ENCODE data around the gene GRIA4. TPM values are rescaled to one million over a fixed set of nuclear protein-coding genes. Genes with fewer than 3 reads are reported as not detected.
A peak's percentile ranks its signal among the peaks of the same experiment; 100 is the strongest.

The GRIA4 gene
- total and polyA plus RNA-seq, 2 of the 13 experiments (the other 11 are each of a cell fraction or from before 2014, with no cell fraction given), result not detected

DNA sequence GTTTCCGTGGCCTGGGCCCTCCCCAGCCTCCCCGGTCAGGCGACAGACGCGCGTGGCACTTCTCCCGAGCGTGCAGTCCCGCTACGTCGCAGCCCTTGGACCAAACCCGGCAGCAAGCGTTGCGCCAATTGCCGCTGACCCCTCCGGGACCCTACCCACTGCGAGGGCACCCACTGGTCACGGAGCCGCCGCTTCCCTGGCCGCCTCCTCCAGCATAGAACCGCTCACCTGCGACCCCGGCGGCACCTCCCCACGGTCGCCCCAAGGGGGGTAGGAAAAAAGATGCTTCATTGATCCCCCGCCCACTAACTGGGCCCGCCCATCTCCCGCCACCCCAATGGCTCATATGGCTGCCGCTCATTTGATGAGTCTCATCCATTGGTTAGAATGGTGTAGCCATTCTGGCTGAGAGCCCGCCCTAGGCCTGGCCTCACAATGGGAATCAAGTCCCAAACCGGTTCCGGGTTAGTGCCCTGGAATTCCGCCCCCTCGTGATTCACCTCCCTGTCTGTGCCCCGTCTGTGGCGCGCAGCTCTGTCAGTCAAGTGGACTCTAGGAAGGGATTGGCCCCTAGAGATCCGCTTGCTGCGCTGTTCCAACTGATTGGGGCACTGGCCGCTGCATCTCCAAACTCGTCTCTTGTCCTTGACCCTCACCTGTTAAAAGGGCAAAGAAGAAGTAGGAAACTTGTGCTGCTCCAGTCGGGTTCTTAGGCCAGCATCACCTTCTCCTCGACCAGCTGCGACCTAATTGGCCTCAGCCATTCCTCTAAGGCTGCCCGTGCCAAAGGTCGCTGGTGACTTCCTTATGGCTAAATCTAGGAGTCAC, 412.3 kb downstream of the GRIA4 start, which contains the start of gene MSANTD4 (continued):
- TF ChIP-seq MYNN (CRISPR knock-in tag; IDR thresholded peaks at IDR 0.05; ENCODE audit: low read depth) (no peak), HNRNPK (IDR thresholded peaks at IDR 0.05; ENCODE audit: low read depth, low read length, poor library complexity, severe bottlenecking) (no peak), ADNP (CRISPR knock-in tag; IDR thresholded peaks at IDR 0.05) (no peak), CTCF (CRISPR knock-in tag; IDR thresholded peaks at IDR 0.05) (0 out of 2 replicates have a peak, but pooled peaks have one; percentile 7), SP5 (CRISPR knock-in tag; IDR thresholded peaks at IDR 0.05; ENCODE audit: borderline replicate concordance, low read depth) (peak; percentile 11; the same call in 1 of the 2 replicates)

- H3K9me3 ChIP-seq (ENCODE audit: low read length), result no peaks in the 10 kb centered on the region
- POLR2A ChIA-PET, result interaction anchor here (1.6 kb wide), 1 partner anchor 54 kb away, joined by 9 read pairs; the partner anchor contains the start of genes AASDHPPT and KBTBD3
Observed at GRCh38 chr11:106022795-106023275, 413.0 kb downstream of the GRIA4 start.

More at GRCh38 chr11:106022795-106023275, 413.0 kb downstream of the GRIA4 start:
- CTCF ChIA-PET (ENCODE audit: low intra/inter-chr PET ratio, low total read pairs), result no interaction called here
- peak overlapping the region; percentile 85 for H2AFZ ChIP-seq (ENCODE audit: low read length)
- H3K36me3 ChIP-seq (replicated peaks in 1 of 2; ENCODE audit: control insufficient read depth in 1 of 2, insufficient read depth in 2 of 2, low read length in 2 of 2), result no peaks in the 10 kb centered on the region
- peaks cover 9% of the 10 kb centered on the region for H3K79me2 ChIP-seq (ENCODE audit: insufficient read depth, low read length)
- H3K4me3 ChIP-seq (replicated peaks in 1 of 3; ENCODE audit: insufficient read depth in 1 of 3, low read depth in 2 of 3, low read length in 3 of 3), result peak overlapping the region; percentile 48 to 74 (median 73); a peak in 5 of 6 replicates
- 61% methylated on average over 7 of the region's 7 CpGs for WGBS (ENCODE audit: low lambda C conversion rate)
- H3K27me3 ChIP-seq (ENCODE audit: control insufficient read depth in 1 of 2, insufficient read depth in 2 of 2, low read length in 2 of 2), result no peaks in the 10 kb centered on the region
- no peak for ATAC-seq
- DNase-seq (ENCODE audit: low spot score), result no peak
- H3K9ac ChIP-seq (ENCODE audit: insufficient read depth, low read depth, low read length), result no peak overlapping the region; the same call in 1 of the 2 replicates
- TF ChIP-seq, protein P1, sequence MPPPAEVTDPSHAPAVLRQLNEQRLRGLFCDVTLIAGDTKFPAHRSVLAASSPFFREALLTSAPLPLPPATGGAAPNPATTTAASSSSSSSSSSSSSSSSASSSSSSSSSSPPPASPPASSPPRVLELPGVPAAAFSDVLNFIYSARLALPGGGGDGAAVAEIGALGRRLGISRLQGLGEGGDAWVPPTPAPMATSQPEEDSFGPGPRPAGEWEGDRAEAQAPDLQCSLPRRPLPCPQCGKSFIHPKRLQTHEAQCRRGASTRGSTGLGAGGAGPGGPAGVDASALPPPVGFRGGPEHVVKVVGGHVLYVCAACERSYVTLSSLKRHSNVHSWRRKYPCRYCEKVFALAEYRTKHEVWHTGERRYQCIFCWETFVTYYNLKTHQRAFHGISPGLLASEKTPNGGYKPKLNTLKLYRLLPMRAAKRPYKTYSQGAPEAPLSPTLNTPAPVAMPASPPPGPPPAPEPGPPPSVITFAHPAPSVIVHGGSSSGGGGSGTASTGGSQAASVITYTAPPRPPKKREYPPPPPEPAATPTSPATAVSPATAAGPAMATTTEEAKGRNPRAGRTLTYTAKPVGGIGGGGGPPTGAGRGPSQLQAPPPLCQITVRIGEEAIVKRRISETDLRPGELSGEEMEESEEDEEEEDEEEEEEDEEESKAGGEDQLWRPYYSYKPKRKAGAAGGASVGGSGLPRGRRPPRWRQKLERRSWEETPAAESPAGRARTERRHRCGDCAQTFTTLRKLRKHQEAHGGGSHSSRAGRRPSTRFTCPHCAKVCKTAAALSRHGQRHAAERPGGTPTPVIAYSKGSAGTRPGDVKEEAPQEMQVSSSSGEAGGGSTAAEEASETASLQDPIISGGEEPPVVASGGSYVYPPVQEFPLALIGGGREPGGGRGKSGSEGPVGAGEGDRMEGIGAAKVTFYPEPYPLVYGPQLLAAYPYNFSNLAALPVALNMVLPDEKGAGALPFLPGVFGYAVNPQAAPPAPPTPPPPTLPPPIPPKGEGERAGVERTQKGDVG (CRISPR knock-in tag; IDR thresholded peaks at IDR 0.05; ENCODE audit: borderline replicate concordance), result no peak
- TF ChIP-seq ZNF512 (CRISPR knock-in tag; IDR thresholded peaks at IDR 0.05), result 0 out of 2 replicates have a peak, but pooled peaks have one; percentile 34
- TSS peak; percentile 50 for BruUV-seq (replicated peaks)
- intact Hi-C loops (cut with micrococcal nuclease; ENCODE audit: unreplicated experiment), result loop anchor here (1.0 to 5.0 kb wide), 2 partner anchors 54 to 1061 kb away; partner anchors contain the start of genes AASDHPPT and KBTBD3
- H4K20me1 ChIP-seq (ENCODE audit: insufficient read depth, low read length), result no peaks in the 10 kb centered on the region
- FAIRE-seq, result no peak
- peak overlapping the region; percentile 71 for H3K4me2 ChIP-seq (ENCODE audit: low read depth, low read length)
- no peak overlapping the region for H3K27ac ChIP-seq (ENCODE audit: extremely low read length, insufficient read depth, low read length)
- peaks cover 28% of the 10 kb centered on the region for H3K4me1 ChIP-seq (ENCODE audit: insufficient read depth, low read length)
- in situ Hi-C loops (cut with HindIII; ENCODE audit: extremely low pct_ligation_motif_present, low pct_unique_long_range_greater_than_20kb), result loop anchor here (5.0 kb wide), 1 partner anchor 54 kb away; the partner anchor contains the start of genes AASDHPPT and KBTBD3
